GM06990 (cell line): Measurements from ENCODE around the gene NAV3.

Experiments used
- DNase-seq: peaks from one replicate; pipeline ENCODE4 v3.0.0-alpha.2; 2011; ENCODE audit not compliant: insufficient read length; ENCODE audit errors: extremely low read depth
- H3K27me3 ChIP-seq: replicated peaks from 2 replicates; pipeline ENCODE4 v1.6.0; 2011; ENCODE audit warnings: low read length; ENCODE audit not compliant: control insufficient read depth, insufficient read depth
- H3K36me3 ChIP-seq: 2 replicates; pipeline ENCODE4 v1.5.1; 2011; ENCODE audit warnings: low read length; ENCODE audit not compliant: control insufficient read depth, insufficient read depth
- H3K4me3 ChIP-seq: replicated peaks from 2 replicates; pipeline ENCODE4 v1.5.1; 2011; ENCODE audit warnings: low read depth, mild to moderate bottlenecking, control low read depth, low read length
- TF ChIP-seq, protein P1 (sequence below): IDR thresholded peaks from 2 replicates; pipeline ENCODE4 v1.5.1; 2011; ENCODE audit warnings: low read length, control low read depth, mild to moderate bottlenecking, inconsistent platforms; ENCODE audit not compliant: insufficient read depth, poor library complexity, severe bottlenecking

NAV3 gene

DNA sequence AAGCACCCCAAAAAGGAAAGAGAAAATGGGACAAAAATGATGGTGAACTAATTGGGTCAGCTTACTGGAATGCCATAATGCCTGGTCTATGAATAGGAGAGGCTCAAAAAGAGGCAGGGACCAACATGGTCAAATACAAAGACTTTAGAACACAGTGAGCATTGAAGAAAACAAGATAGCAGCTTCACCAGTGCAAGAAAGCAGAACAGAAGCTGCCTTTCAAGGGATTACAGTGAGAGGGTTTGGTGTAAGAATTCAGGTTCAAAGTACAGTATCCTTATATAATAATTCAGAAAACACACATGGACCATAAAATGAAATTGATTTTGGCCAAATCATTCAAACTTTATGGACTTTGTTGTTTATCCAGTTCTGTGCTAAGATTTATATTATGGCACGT, 162.1 kb downstream of the NAV3 start:
- H3K27me3 ChIP-seq, result no peaks in the 10 kb centered on the region
- TF ChIP-seq, protein P1, sequence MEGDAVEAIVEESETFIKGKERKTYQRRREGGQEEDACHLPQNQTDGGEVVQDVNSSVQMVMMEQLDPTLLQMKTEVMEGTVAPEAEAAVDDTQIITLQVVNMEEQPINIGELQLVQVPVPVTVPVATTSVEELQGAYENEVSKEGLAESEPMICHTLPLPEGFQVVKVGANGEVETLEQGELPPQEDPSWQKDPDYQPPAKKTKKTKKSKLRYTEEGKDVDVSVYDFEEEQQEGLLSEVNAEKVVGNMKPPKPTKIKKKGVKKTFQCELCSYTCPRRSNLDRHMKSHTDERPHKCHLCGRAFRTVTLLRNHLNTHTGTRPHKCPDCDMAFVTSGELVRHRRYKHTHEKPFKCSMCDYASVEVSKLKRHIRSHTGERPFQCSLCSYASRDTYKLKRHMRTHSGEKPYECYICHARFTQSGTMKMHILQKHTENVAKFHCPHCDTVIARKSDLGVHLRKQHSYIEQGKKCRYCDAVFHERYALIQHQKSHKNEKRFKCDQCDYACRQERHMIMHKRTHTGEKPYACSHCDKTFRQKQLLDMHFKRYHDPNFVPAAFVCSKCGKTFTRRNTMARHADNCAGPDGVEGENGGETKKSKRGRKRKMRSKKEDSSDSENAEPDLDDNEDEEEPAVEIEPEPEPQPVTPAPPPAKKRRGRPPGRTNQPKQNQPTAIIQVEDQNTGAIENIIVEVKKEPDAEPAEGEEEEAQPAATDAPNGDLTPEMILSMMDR, result no peak
- no peak for DNase-seq
- no peaks in the 10 kb centered on the region for H3K36me3 ChIP-seq
- H3K4me3 ChIP-seq, result no peak overlapping the region

DNA sequence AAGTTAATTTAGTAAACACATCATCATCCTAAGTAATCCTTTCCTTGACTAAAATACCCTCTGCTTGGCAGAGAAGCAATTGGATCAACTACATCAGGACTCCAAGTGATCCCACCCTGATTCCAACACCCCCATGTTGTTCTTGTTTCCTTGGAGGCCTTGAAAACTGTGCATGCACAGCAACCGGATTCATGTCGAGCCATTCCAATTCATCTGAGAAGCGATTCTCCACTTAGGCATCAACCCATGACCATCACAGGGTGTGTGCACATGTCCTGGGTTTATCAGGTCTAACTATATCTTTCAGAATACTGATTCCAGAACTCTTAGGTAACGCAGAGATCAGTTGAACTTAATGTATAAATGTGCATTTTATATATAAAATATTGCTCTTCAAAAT, 163.0 kb downstream of the NAV3 start:
- H3K36me3 ChIP-seq, result no peaks in the 10 kb centered on the region
- no peak overlapping the region for H3K4me3 ChIP-seq
- no peak for DNase-seq
- no peaks in the 10 kb centered on the region for H3K27me3 ChIP-seq
- TF ChIP-seq, protein P1, result no peak

DNA sequence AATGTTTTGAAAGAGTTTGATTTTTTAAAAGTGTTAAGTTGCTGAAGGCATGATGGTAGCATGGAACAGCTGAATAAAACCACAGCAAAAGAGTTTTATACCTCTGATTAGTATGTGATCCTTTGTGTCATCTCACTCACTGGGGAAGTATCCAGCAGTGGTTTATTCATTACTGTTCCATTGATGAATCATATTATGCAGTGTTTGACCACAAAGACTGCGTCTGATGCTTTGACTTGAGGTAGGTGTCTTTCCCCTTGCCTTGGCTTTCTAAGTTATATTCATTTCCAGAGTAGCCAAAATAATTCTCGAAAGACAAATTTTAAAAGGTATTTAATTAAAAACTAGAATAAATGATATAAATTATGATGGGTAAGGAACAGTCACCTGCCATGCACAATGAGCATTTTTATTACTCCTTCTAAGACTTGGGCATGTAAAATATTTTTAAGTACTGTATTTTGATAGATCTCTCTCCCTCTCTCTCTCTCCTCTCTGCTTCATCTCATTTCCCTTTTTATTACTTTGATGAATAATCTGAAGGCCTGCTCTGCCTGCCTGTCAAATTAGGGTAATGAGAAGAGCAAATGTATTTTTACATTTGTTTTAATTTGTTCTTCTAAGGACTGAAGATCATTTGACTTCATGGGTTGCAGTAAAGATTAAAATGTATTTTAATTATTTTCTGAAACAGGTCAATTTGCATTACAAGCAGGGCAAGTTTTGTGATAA, 164.9 kb downstream of the NAV3 start:
- peak; percentile 55 for DNase-seq
- H3K4me3 ChIP-seq, result no peak overlapping the region
- no peaks in the 10 kb centered on the region for H3K36me3 ChIP-seq
- TF ChIP-seq, protein P1, result no peak
- H3K27me3 ChIP-seq, result no peaks in the 10 kb centered on the region

DNA sequence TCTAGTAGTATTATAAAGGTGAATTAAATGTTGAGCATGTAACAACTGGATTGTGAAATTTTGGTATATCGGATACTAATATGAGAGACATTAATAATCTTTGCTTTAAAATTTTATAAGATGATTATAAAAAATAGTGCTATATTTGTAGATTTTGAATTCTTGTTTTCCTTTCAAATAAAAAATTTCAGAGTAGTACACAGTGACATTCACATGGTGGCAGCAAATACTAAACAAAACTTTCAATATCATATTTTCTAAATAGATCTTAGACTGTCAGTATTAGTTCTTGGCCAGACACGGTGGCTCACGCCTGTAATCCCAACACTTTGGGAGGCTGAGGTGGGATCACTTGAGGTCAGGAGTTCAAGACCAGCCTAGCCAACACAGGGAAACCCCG, 166.0 kb downstream of the NAV3 start:
- Histone ChIP-seq H3K27me3 (no peaks in the 10 kb centered on the region), H3K36me3 (no peaks in the 10 kb centered on the region), H3K4me3 (no peak overlapping the region)
- TF ChIP-seq, protein P1, result no peak
- DNase-seq, result no peak

DNA sequence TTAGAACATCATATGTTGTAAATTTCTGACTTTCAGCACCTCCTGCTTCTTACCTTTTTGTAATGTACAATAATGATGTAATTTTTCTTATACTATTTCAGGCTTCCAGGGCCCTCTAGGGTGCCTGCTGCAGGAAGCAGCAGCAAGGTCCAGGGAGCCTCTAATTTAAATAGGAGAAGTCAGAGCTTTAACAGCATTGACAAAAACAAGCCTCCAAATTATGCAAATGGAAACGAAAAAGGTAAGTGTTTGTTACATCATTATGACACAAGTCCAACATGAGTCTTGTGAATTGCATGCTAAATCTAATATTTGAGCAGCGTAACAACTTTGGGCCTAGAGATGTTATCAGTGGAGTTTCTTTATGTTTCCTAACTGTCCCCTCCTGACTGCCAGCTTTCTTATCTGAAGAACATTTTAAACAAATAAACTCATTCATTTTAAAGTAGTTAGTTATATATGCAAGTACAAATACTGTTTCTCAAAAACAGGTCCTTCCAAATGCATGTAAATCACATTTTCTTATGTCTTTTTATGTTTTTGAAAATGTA, 167.6 kb downstream of the NAV3 start:
- TF ChIP-seq, protein P1, result no peak
- DNase-seq, result peak; percentile 10
- no peaks in the 10 kb centered on the region for H3K27me3 ChIP-seq
- H3K36me3 ChIP-seq, result no peaks in the 10 kb centered on the region
- no peak overlapping the region for H3K4me3 ChIP-seq
